Measurements from ENCODE around the gene EPS8L3. TPM values are rescaled to one million over a fixed set of nuclear protein-coding genes. Genes with fewer than 3 reads are reported as not detected.

EPS8L3 gene
- total RNA-seq, 2 donors from 2014 or later, result 4.2 TPM; not detected in 1

DNA sequence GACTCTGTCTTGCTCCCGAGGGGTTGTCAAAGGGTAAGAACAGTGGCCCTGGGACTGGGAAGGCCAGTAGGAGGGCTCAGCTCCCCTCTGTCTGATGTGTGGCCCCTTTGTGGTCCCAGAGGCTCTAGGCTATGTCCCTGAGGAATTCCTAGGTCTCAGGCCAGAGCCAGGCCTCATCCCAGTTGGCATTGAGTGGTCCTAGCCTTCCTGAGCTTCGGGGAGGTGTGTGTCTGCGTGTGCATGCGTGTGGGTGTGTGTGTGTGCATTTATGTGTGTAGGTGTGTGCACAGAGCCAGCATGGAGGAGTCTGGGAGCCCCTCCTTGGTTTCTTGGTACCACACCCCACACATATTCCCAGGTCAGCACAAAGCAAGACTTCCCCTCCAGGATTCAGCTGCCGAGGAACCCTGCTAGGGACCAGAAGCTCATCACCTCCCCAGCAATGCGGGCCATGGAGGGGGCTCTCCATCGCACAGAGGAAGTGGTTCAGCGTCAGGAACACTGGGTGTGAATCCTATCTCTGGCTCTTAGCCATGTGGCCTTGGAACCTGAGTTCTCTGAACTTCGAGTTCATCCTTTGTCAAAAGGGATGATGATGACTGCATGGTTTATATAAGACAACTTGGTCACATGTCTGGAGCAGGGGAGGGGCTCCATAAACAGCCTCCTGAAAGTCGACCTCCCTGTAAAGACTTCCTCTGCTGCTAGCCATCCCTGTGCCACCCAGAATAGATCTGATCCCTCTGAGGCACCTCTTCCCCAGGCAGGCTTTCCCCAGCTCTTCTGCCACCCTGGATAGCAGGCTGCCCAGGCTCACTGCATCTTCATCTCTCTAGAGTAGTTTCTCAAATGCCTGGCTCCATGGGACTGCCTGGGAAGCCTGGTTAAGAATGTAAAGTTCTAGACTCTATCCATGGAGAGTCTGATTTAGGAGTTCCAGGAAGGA lies 8.3 kb upstream of the EPS8L3 start:
- TF ChIP-seq, protein P1, sequence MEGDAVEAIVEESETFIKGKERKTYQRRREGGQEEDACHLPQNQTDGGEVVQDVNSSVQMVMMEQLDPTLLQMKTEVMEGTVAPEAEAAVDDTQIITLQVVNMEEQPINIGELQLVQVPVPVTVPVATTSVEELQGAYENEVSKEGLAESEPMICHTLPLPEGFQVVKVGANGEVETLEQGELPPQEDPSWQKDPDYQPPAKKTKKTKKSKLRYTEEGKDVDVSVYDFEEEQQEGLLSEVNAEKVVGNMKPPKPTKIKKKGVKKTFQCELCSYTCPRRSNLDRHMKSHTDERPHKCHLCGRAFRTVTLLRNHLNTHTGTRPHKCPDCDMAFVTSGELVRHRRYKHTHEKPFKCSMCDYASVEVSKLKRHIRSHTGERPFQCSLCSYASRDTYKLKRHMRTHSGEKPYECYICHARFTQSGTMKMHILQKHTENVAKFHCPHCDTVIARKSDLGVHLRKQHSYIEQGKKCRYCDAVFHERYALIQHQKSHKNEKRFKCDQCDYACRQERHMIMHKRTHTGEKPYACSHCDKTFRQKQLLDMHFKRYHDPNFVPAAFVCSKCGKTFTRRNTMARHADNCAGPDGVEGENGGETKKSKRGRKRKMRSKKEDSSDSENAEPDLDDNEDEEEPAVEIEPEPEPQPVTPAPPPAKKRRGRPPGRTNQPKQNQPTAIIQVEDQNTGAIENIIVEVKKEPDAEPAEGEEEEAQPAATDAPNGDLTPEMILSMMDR (IDR thresholded peaks at IDR 0.05), result no peak
- no peak for TF ChIP-seq POLR2A (IDR thresholded peaks at IDR 0.05)
- Histone ChIP-seq H3K4me1 (peaks cover 2% of the 10 kb centered on the region), H3K4me3 (no peak overlapping the region), H3K27me3 (no peaks in the 10 kb centered on the region), H3K36me3 (replicated peaks in 1 of 2; ENCODE audit: insufficient read depth in 1 of 2, low read depth in 2 of 2) (no peaks in the 10 kb centered on the region), H3K9me3 (no peaks in the 10 kb centered on the region), H3K27ac (no peak overlapping the region)
- no peak for ATAC-seq
- peak in 2 of 4 donors; percentile 1 to 6 for DNase-seq
- intact Hi-C loops (cut with DNase I), result loop anchor here (5.0 to 10.0 kb wide), 3 partner anchors 55 to 227 kb away; partner anchors contain the start of gene GNAI3
- 56 to 65% methylated on average over 9 of the region's 10 CpGs for WGBS, 2 donors

- H3K36me3 ChIP-seq (replicated peaks in 1 of 2; ENCODE audit: insufficient read depth in 1 of 2, low read depth in 2 of 2), result no peaks in the 10 kb centered on the region
- peak in 2 of 4 donors; percentile 6 to 10 for DNase-seq
- H3K4me1 ChIP-seq, result no peaks in the 10 kb centered on the region
- no peak for ATAC-seq
- intact Hi-C loops (cut with DNase I), result loop anchor here (5.0 to 10.0 kb wide), 3 partner anchors 53 to 226 kb away; partner anchors contain the start of gene GNAI3
- no peaks in the 10 kb centered on the region for H3K9me3 ChIP-seq
- WGBS, 2 donors, result 75 to 77% methylated on average over 11 of the region's 11 CpGs
- H3K27me3 ChIP-seq, result no peaks in the 10 kb centered on the region
- no peak overlapping the region for H3K4me3 ChIP-seq
- TF ChIP-seq, protein P1 (IDR thresholded peaks at IDR 0.05), result no peak
- no peak for TF ChIP-seq POLR2A (IDR thresholded peaks at IDR 0.05)
- no peak overlapping the region for H3K27ac ChIP-seq
These were observed 6.8 kb upstream of the EPS8L3 start for GRCh38 chr1:109770331-109771095.

DNA sequence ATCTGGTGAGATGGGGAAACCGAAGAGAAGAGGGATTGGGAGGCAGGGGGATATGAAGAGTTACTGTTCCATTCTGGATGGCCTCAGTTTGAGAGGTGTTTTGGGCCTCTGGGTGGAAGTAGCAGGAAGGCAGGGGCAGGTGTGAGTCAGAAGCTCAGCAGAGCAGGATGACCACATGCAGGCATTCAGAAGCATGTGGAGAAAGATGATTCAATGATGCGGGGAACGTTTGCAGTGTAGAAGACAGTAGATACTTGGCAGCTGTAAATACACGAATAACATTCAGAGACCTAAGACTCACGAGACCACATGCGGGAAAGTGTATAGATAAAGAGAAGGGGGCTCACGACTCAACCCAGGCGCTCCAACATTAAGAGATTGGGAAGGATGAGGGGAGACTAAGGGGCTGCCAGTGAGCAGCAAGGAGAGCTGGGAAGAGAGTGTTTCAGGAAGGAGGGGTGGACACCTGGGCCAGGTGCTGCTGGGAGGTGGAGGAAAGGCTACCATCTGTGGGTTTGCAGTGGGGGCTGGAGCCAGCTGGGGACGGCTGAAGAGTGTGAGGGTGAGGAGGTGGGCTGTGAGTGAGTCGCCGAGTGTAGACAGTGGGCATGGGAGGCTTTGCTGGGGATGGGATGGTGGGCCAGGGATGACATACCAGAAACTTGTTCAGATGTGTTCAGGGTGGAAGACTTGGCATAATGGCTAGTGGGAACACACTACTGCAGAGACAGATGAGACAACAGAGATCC lies 5.8 kb upstream of the EPS8L3 start:
- Histone ChIP-seq H3K9me3 (no peaks in the 10 kb centered on the region), H3K4me1 (no peaks in the 10 kb centered on the region), H3K36me3 (replicated peaks in 1 of 2; ENCODE audit: insufficient read depth in 1 of 2, low read depth in 2 of 2) (no peaks in the 10 kb centered on the region), H3K4me3 (no peak overlapping the region), H3K27ac (no peak overlapping the region), H3K27me3 (no peaks in the 10 kb centered on the region)
- 80 to 85% methylated on average over 11 of the region's 11 CpGs for WGBS, 2 donors
- no peak for TF ChIP-seq POLR2A (IDR thresholded peaks at IDR 0.05)
- TF ChIP-seq, protein P1 (IDR thresholded peaks at IDR 0.05), result no peak
- ATAC-seq, result no peak
- peak in 1 of 4 donors; percentile 4 for DNase-seq
- intact Hi-C loops (cut with DNase I), result loop anchor here (5.0 to 10.0 kb wide), 3 partner anchors 52 to 225 kb away; partner anchors contain the start of gene GNAI3

- no peak overlapping the region for H3K27ac ChIP-seq
- intact Hi-C loops (cut with DNase I), result no loop called here
- no peaks in the 10 kb centered on the region for H3K36me3 ChIP-seq (replicated peaks in 1 of 2; ENCODE audit: insufficient read depth in 1 of 2, low read depth in 2 of 2)
- no peak overlapping the region for H3K4me3 ChIP-seq
- 73 to 82% methylated on average over 7 of the region's 7 CpGs for WGBS, 2 donors
- ATAC-seq (no peak), DNase-seq (peak in 2 of 4 donors; percentile 7 to 9)
- H3K9me3 ChIP-seq, result no peaks in the 10 kb centered on the region
- TF ChIP-seq, protein P1 (IDR thresholded peaks at IDR 0.05), result no peak
- no peak for TF ChIP-seq POLR2A (IDR thresholded peaks at IDR 0.05)
- H3K4me1 ChIP-seq, result no peaks in the 10 kb centered on the region
- no peaks in the 10 kb centered on the region for H3K27me3 ChIP-seq
These were observed 5.1 kb upstream of the EPS8L3 start for GRCh38 chr1:109768820-109769219.
